ENCODE results near the gene EFCAB10. TPM values are rescaled to one million over a fixed set of nuclear protein-coding genes. Genes with fewer than 3 reads are reported as not detected.

Gene EFCAB10
- total RNA-seq, 6 experiments from 2014 or later: not detected

- Mint-ChIP-seq H3K36me3 (ENCODE audit: low read depth) (no peaks in the 10 kb centered on the region), H3K27me3 (ENCODE audit: insufficient read depth) (peaks cover 9% of the 10 kb centered on the region), H3K27ac (no peak overlapping the region), H3K4me1 (ENCODE audit: low read depth) (peaks cover 6% of the 10 kb centered on the region), H3K4me3 (no peak overlapping the region), H3K9me3 (no peaks in the 10 kb centered on the region)
- no peak for DNase-seq
- TF ChIP-seq CTCF (IDR thresholded peaks at IDR 0.05): peak; percentile 39
Observed at GRCh38 chr7:105594034-105594433, 12.7 kb upstream of the EFCAB10 start.

DNA sequence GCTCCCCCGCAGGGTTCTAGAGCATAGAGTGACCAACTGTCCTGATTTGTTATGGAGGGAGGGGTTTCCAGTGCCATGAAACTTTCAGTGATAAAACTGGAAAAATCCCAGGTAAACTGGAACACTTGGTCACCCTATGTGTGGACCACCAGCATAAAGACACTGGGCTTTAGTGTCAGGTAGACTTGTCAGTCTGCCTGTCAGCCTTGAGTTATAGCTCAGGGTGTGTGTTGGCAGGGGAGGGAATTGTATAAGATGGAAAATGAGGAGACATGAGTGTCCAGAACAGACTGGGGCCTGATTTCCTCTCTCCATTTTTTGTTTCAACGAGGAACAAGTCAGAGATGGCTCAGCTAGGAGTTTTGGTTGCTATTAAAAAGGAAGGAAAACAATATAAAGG is 10.2 kb upstream of the EFCAB10 start:
- H3K27me3 Mint-ChIP-seq (ENCODE audit: insufficient read depth): peaks cover 3% of the 10 kb centered on the region; the same call in 1 of the 2 replicates

GRCh38 chr7:105590793-105591192 is 9.5 kb upstream of the EFCAB10 start:
- no peaks in the 10 kb centered on the region for H3K9me3 Mint-ChIP-seq
- peaks cover 6% of the 10 kb centered on the region for H3K4me1 Mint-ChIP-seq (ENCODE audit: low read depth)
- peaks cover 2% of the 10 kb centered on the region; the same call in 1 of the 2 replicates for H3K27me3 Mint-ChIP-seq (ENCODE audit: insufficient read depth)
- no peak for DNase-seq
- H3K36me3 Mint-ChIP-seq (ENCODE audit: low read depth): no peaks in the 10 kb centered on the region
- no peak overlapping the region for H3K27ac Mint-ChIP-seq
- TF ChIP-seq CTCF (IDR thresholded peaks at IDR 0.05): no peak
- H3K4me3 Mint-ChIP-seq: no peak overlapping the region

More for the DNA sequence above, 10.2 kb upstream of the EFCAB10 start:
- no peaks in the 10 kb centered on the region for H3K9me3 Mint-ChIP-seq
- no peak overlapping the region for H3K27ac Mint-ChIP-seq
- TF ChIP-seq CTCF (IDR thresholded peaks at IDR 0.05): no peak
- no peaks in the 10 kb centered on the region for H3K36me3 Mint-ChIP-seq (ENCODE audit: low read depth)
- no peak overlapping the region for H3K4me3 Mint-ChIP-seq
- peaks cover 6% of the 10 kb centered on the region for H3K4me1 Mint-ChIP-seq (ENCODE audit: low read depth)
- no peak for DNase-seq

DNA sequence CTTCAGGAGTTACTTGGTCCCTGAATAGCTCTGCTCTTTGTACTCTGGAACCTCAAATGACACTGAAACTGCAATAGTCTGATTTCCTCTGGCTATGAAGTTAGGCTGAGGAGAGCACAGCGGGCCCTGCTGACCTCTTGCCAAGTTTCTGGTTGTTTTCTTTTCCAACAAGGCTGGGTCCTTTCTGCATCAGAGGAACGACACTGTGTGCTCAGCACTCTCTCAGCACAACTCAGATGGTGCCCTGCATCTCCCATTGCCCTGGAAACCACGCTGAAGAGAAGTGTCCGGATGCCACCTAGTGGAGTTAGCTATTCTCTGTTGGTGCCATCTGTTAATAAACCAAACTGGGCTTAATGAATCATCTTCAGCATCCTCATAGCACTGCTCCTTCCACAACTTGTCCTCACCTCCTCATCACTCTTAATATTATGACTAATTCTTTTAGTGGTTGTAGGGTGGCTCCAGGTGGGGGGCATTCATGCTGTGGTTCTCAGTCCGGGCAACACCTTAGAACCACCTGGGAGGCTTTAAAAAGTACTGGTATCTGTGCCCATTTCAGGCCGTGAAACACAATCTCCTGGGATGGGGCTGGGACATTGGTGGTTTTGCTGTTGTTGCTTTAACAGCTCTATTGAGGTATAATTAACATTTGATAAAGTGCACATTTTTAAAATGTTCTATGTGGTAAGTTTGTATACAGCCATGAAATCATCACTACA is 8.2 kb upstream of the EFCAB10 start:
- H3K9me3 Mint-ChIP-seq: peaks cover 4% of the 10 kb centered on the region
- peak overlapping the region; percentile 44; the same call in 1 of the 2 replicates for H3K27ac Mint-ChIP-seq
- H3K36me3 Mint-ChIP-seq (ENCODE audit: low read depth): peaks cover 3% of the 10 kb centered on the region
- peaks cover 3% of the 10 kb centered on the region; the same call in 1 of the 2 replicates for H3K27me3 Mint-ChIP-seq (ENCODE audit: insufficient read depth)
- peak; percentile 80 for TF ChIP-seq CTCF (IDR thresholded peaks at IDR 0.05)
- peak; percentile 82 for DNase-seq
- peaks cover 6% of the 10 kb centered on the region for H3K4me1 Mint-ChIP-seq (ENCODE audit: low read depth)
- H3K4me3 Mint-ChIP-seq: no peak overlapping the region

DNA sequence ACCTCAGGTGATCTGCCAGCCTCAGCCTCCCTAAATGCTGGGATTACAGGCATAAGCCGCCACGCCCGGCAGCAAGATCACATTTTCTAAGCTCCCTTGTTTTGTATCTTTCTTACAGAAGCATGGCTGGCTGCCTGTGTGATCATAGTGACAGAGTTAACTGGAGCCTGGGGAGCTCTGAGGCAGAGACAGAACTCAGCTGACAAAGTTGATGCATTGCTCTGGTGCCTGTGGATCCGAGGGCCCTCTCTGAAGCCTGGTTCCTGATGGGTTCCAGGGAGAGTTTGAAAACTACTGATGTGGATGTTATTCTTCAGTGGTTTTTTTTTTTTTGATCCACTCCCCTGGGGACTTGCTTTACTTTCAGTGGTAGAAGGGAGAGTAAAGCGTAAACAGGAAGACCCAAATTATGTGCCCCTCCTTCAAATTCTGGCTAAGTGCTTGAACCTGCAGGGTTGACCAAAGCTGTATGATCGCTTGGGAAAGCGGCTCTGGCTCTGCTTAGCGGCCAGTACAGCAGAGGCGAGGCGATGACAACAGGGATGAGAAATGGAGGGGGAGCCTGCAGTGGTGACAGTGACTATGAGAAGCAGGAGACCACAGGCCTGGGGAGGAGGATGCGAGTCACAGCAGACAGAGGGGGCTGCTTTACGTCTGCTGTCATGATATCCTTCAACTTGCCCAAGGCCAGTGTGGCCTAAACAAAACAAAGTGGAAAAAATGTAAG is 6.8 kb upstream of the EFCAB10 start:
- peaks cover 11% of the 10 kb centered on the region for H3K36me3 Mint-ChIP-seq (ENCODE audit: low read depth)
- H3K4me3 Mint-ChIP-seq: no peak overlapping the region
- peaks cover 6% of the 10 kb centered on the region for H3K4me1 Mint-ChIP-seq (ENCODE audit: low read depth)
- peaks cover 3% of the 10 kb centered on the region; the same call in 1 of the 2 replicates for H3K27me3 Mint-ChIP-seq (ENCODE audit: insufficient read depth)
- TF ChIP-seq CTCF (IDR thresholded peaks at IDR 0.05): no peak
- no peak overlapping the region for H3K27ac Mint-ChIP-seq
- no peak for DNase-seq
- H3K9me3 Mint-ChIP-seq: peaks cover 12% of the 10 kb centered on the region
